GM18519 (cell line): Measurements from ENCODE around the gene ANKRD9.

ENCODE experiments used
- ATAC-seq: cut with Tn5 transposase; IDR thresholded peaks from one replicate; pipeline ENCODE4 v1.9.1; 2021; ENCODE audit warnings: mild to moderate bottlenecking, moderate library complexity; ENCODE audit not compliant: unreplicated experiment, low FRiP score

Gene ANKRD9

GRCh38 chr14:102499401-102500157, 10.0 kb downstream of the ANKRD9 start:
- ATAC-seq, result no peak

DNA sequence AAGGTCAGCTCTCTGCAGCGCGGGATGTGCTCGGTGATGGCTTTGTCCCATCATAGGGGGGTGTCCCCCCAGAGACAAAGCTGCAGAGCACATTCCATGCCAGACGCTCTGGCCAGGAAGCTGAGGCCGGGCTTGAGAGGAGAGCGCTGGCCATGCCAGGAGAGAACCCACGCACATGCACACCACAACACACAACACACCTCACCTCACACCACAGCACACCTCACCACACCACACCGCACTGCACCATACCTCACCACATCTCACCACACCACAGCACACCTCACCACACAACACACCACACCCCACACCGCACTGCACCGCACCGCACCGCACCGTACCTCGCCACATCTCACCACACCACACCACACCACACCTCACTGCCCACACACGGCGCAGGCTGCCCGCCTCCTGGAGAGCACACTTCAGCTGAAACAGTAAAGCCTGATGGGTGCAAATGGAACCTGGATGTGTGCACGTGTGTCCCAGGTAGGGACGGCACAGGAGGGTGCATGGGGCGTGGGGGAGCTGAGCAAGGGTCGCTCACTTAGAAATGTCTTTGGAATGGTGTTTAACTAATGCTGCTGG, 10.8 kb downstream of the ANKRD9 start:
- ATAC-seq, result no peak

DNA sequence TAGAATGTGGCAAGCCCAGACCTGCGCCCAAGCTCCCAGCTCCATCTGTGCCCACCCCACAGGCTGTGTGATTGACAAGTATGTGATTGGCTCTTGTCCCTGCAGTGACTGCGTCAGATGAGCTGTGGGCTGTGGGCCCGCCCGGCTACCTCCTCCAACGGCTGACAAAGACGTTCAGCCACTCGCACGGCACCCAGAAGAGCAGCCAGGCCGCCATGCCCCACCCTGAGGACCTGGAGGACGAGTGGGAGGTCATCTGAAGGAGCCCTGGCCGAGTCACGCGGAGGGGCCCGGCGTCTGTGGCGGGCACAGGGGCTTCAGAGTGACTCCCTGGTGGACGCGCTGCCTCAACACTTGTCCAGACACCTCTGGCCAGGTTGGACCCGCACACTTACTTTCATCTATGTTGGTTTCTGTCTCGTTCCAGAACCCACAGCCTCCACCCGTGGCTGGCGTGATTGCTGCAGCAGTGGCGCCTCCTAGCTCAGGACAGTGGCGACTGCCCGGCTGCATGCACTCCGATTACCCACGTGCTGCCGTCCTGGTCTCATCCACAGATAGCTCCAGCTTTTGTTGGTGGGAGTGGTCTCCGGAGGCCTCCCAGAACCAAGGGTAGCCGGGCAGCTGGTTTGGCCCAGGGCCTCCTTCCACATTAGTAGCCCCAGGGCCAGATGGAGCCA, 11.4 kb downstream of the ANKRD9 start:
- ATAC-seq, result no peak

DNA sequence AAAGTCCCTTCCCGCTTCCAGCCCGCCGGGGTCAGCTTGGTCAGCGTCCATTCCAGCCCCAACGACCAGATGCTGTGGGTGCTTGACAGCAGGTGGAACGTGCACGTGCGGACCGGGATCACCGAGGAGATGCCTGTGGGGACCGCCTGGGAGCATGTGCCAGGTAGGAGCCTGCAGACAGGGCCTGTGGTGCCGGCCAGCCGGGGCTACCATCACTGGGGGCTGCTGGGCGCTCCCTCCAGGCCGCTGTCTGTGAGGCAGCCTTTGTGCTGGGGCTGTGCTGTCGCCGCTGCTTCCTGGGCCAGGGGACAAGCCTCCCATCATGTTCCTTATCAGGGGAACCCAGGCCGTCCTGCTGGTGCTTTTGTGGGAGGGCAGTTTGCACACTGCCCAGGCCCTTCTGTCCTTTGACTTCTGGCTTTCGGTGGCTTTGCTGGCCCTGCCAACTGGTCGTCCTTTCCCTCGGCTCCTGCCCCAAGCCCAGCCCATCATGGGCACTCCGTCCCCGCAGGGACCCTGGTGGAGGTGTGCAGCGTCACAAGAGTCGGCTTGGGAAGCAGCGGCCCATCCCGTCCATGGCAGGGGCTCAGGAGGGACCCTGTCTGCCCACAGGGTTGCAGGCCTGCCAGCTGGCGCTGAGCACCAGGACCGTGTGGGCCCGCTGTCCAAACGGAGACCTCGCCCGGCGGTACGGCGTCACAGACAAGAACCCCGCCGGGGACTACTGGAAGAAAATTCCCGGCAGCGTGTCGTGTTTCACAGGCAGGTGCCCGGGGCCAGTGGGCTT, 12.4 kb downstream of the ANKRD9 start:
- no peak for ATAC-seq

- ATAC-seq, result no peak
Observed at GRCh38 chr14:102496331-102496691, 13.3 kb downstream of the ANKRD9 start.

DNA sequence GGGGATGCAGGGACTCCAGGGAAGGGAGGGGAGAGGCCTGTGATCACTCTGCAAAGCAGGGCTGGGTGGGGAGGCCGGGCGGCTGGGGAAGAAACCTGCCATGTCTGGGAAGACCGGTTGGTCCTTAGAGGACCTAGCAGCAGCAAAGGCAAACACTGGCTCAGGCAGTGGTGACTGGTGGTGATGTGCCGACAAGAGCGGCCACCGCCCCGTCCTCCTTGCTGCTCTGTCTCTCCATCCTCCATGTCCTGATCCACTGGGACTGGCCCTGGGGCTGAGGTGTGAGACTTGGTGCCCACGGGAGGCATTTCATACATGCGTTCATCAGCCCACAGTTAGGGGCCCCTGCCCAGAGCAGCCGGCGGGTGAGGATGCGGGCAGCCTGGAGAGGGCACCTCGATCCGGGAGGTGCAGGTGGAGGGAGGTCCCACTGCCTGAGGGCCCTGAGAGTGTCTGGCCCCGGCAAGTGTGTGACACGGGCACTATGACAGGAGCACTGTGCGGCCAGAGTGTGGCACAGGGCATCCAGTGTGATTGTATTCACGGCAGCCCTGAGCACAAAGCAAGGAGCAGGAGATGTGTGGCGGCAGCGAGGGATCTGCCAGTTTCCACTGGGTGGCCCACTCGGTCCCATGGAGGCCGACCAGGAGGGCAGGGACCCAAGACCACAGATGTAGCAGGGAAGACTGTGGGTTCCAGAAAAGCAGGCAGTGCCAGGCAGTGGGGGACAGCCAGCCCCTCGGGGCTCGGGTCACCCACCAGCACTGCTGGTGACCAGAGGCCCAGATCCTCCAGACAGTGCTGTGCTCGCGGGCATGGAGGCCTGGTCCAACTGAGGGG, 13.9 kb downstream of the ANKRD9 start:
- no peak for ATAC-seq

- ATAC-seq, result no peak
Observed at GRCh38 chr14:102493585-102493984, 16.0 kb downstream of the ANKRD9 start.

DNA sequence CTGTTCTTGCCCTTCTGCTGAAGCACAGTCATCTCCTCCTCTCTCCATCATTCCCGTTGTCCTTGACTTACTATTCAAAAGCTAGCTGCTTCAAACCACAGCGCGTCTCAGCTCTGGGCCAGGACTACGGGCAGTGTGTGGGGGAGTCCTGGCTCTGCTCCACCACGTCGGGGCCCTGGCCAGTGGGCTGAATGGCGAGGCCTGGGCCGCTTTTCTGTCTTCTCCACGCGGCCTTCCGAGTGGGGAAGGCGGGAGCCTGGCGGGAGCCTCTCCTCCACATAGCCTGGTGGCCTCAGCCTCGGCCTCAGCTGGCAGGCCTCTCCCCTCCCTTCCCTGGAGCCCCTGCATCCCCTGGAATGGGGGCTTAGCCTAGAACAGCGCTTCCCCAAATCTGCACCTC, 16.5 kb downstream of the ANKRD9 start:
- ATAC-seq, result no peak

DNA sequence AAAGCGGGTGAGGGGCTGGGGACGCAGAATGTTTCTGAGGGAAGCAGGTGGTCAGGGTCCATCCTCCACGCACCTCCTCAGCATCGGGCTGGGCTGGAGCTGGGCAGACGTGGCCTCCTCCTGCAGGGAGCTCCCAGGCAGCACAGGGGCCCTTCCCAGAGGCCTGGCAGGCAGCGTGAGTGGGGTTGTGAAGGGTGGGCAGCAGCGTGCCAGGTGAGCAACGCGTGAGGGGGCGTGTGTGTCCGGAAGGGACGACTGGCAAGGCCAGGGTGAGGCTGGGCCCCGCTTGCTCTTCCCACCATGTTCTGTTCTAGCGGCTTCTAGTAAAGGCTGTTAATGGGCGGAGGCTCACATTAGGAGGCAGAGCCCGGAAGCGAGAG, 17.1 kb downstream of the ANKRD9 start:
- ATAC-seq, result no peak

- ATAC-seq, result no peak
Observed at GRCh38 chr14:102491786-102492530, 17.6 kb downstream of the ANKRD9 start.

GRCh38 chr14:102491366-102491765, 18.2 kb downstream of the ANKRD9 start:
- ATAC-seq, result no peak

- no peak for ATAC-seq
Observed at GRCh38 chr14:102490456-102490855, 19.1 kb downstream of the ANKRD9 start.

DNA sequence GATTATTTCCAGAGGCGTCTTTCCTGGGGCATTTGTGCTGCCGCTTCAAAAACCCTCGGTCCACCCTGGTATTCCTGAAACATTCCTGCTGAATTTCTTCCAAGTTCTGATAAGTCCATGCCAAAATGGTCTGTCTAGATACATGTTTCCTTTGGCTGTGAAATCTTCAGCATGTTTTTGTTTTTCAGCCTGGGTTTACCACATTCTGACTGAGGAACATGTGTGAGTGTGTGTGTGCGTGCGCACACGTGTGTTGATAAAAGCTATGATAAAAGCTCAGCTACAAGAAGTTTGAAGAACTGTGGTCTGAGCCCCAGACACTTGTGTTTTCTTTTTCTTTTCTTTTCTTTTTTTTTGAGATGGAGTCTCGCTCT, 22.4 kb downstream of the ANKRD9 start:
- no peak for ATAC-seq

DNA sequence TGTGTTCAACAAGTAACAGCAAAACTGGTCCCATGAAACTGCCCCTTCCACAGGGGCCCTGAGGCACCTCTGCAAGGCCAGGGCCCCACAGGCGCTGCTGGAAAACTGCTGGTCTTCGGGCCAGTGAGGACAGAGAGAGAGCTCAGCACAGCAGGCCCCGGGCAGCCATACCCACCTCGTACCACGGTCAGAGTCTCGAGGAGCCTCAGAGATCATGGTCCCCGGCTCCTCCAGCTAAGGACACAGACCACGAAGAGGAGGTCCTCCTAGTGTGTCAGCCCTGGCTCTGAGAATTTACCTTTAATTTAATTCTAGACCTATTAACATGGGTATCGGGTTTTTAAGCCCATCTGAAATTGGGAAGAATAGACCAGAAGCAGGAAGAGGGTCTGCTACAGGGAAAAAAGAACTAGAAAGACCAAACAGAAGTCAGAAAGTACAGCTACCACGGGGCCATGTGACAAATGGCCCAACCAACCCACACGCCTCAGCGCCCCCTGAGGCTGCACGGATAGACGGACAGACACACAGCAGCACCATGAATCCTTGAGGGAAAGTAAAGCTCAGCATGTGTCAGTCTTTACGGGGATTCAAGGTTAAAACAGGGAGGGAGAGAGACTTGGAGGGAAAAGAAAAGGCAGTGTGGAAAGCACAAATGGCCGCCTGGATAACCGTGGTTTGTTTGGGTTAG, 22.9 kb downstream of the ANKRD9 start:
- no peak for ATAC-seq

- ATAC-seq, result no peak
Observed at GRCh38 chr14:102485693-102486512, 23.7 kb downstream of the ANKRD9 start.

DNA sequence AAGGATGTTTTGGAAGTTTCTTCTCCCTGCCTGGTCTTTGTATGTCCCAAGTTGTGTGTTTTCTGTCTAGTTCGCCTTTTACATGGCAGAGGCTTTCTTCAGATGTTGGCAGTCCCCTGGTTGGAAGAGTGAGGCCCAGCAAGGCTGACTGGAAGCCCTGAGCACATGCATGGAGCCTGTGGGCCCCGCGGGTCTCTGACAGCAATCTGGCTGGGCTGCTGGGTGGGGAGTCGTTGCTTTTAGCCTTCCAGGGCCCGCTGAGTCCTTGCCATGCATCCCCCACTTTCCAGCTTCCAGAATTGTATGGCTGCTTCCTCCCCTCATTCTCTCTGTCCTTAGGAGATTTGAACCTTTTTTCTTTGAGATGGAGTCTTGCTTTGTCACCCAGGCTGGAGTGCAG, 25.3 kb downstream of the ANKRD9 start:
- no peak for ATAC-seq

DNA sequence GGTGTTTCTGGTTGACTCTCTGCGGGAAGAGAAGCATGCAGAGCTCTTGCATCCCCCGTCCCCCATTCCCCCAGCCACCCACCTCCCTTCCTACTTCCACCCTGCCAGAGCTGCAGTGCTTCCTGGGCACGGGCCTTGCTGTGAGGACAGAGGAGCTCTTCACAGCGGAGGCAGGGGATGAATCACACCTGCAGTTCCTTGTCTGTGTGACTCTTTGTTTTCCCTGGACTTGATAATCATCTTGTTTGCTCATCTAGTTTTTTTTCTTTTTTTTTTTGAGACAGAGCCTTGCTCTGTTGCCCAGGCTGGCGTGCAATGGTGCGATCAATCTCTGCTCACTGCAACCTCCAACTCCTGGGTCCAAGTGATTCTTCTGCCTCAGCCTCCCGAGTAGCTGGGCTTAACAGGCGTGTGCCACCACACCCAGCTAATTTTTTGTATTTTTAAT, 27.8 kb downstream of the ANKRD9 start:
- ATAC-seq, result no peak

DNA sequence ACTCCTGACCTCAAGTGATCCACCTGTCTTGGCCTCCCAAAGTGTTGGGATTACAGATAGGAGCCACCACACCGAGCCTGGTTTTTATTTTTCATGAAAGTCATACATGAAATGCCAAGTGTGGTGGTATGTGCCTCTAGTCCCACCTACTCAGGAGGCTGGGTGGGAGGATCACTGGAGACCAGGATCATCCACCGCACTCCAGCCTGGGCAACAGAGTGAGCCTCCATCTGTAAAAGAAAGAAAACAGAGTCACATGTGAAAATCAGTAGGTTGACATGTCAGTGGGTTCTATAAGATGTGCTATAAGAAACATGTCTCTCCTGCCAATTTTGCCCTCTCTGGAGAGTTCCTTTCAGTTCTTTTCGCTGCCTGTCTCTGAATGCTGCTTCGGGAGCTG, 28.2 kb downstream of the ANKRD9 start:
- ATAC-seq, result no peak
